OCI-LY7 (cell line): ENCODE measurements around the gene ATPAF2. TPM values are rescaled to one million over a fixed set of nuclear protein-coding genes. Genes with fewer than 3 reads are reported as not detected.

ENCODE experiments used
- BruUV-seq: library from RNA; stranded (reverse); fragments of 400-500 nt; replicated peaks from 2 replicates; lab custom pipeline; 2021; lab: Mats Ljungman, UMichigan
- CTCF ChIA-PET: fragments of 300-600 bp; sonication (Branson Sonifier 250); formaldehyde crosslinking; loops from one replicate; lab custom pipeline; 2022; ENCODE audit warnings: antibody characterized with exemption; ENCODE audit not compliant: unreplicated experiment; lab: Charles Lee
- POLR2A ChIA-PET: fragments of 300-600 bp; sonication (Branson Sonifier 250); formaldehyde crosslinking; loops from one replicate; lab custom pipeline; 2022; ENCODE audit warnings: antibody characterized with exemption; lab: Charles Lee
- DNase-seq: peaks from one replicate; pipeline ENCODE4 v3.0.0-alpha.2; 2015; ENCODE audit warnings: low spot score
- H2AFZ ChIP-seq: fragments of 200-600 bp; sonication (generic), shearing (Covaris generic); 2 replicates; pipeline ENCODE4 v1.6.1; 2014; ENCODE audit warnings: mild to moderate bottlenecking, antibody characterized with exemption, low read length, moderate library complexity
- H3K27ac ChIP-seq: fragments of 200-600 bp; sonication (generic); 2 replicates; pipeline ENCODE4 v1.5.1; 2014; ENCODE audit warnings: mixed run types, low read depth, mild to moderate bottlenecking, moderate library complexity, low read length, inconsistent platforms; ENCODE audit not compliant: poor library complexity, severe bottlenecking
- H3K36me3 ChIP-seq: fragments of 200-600 bp; sonication (generic); 2 replicates; pipeline ENCODE4 v1.6.1; 2014; ENCODE audit warnings: mild to moderate bottlenecking, antibody characterized with exemption, low read length, moderate library complexity, mixed read lengths; ENCODE audit not compliant: insufficient read depth
- H3K4me1 ChIP-seq: fragments of 200-600 bp; sonication (generic); 2 replicates; pipeline ENCODE4 v1.5.1; 2014; ENCODE audit warnings: mild to moderate bottlenecking, low read length; ENCODE audit not compliant: insufficient read depth, poor library complexity, severe bottlenecking
- H3K4me2 ChIP-seq: fragments of 200-600 bp; sonication (generic); 2 replicates; pipeline ENCODE4 v1.6.1; 2014; ENCODE audit warnings: mild to moderate bottlenecking, low read length
- H3K4me3 ChIP-seq: fragments of 200-600 bp; sonication (generic); 2 replicates; pipeline ENCODE4 v1.5.1; 2014; ENCODE audit warnings: mild to moderate bottlenecking, low read depth, low read length; ENCODE audit not compliant: poor library complexity, severe bottlenecking
- H3K79me2 ChIP-seq: fragments of 200-600 bp; sonication (generic); 2 replicates; pipeline ENCODE4 v1.6.1; 2016; ENCODE audit warnings: low read depth, mild to moderate bottlenecking, low read length, moderate library complexity, mixed read lengths; ENCODE audit not compliant: insufficient read depth
- H3K9me2 ChIP-seq: fragments of 200-600 bp; sonication (generic); 2 replicates; pipeline ENCODE4 v1.6.1; 2016; ENCODE audit warnings: mild to moderate bottlenecking, low read length, mixed read lengths; ENCODE audit not compliant: insufficient read depth
- H3K9me3 ChIP-seq: fragments of 200-600 bp; sonication (generic); 2 replicates; pipeline ENCODE4 v1.6.1; 2014; ENCODE audit warnings: mild to moderate bottlenecking, mixed run types, low read length, mixed read lengths
- H4K20me1 ChIP-seq: fragments of 200-600 bp; sonication (generic); 2 replicates; pipeline ENCODE4 v1.6.1; 2014; ENCODE audit warnings: mild to moderate bottlenecking, antibody characterized with exemption, low read length, moderate library complexity, mixed read lengths; ENCODE audit not compliant: insufficient read depth
- CTCF ChIP-seq: fragments of 200-600 bp; sonication (generic); conservative IDR thresholded peaks from 2 replicates; pipeline ENCODE4 v1.5.1; 2014; ENCODE audit warnings: mild to moderate bottlenecking, antibody characterized with exemption, low read length, moderate library complexity, mixed read lengths
- EZH2phosphoT487 ChIP-seq: fragments of 200-600 bp; sonication (generic); IDR thresholded peaks from 2 replicates; pipeline ENCODE4 v1.6.1; 2018; ENCODE audit warnings: low read depth, borderline replicate concordance, mild to moderate bottlenecking, mixed run types, antibody characterized with exemption, low read length, moderate library complexity, mixed read lengths
- intact Hi-C: fragments of 100-400 bp; cut with micrococcal nuclease; formaldehyde crosslinking; loops from one replicate; pipeline ENCODE4 v1.10.0; 2022; ENCODE audit not compliant: unreplicated experiment
- total RNA-seq, 2 experiments: library from RNA; depleted of rRNA in 1 of 2; stranded (reverse); fragments of >200 nt in 1 of 2; shearing (Covaris generic) in 1 of 2; gene quantifications; 2 replicates each; pipeline ENCODE4 v1.2.3, GENCODE V29; 2014 to 2022

Gene ATPAF2
- total RNA-seq, 2 experiments from 2014 or later = 42.9 to 56.2 TPM

- Histone ChIP-seq H3K27ac (no peak overlapping the region), H3K9me3 (no peaks in the 10 kb centered on the region), H3K4me1 (no peaks in the 10 kb centered on the region), H3K9me2 (no peaks in the 10 kb centered on the region), H3K4me3 (no peak overlapping the region), H3K79me2 (no peaks in the 10 kb centered on the region), H4K20me1 (no peaks in the 10 kb centered on the region), H3K36me3 (no peaks in the 10 kb centered on the region), H3K4me2 (no peak overlapping the region), H2AFZ (no peak overlapping the region)
- DNase-seq = no peak
- no TSS peak for BruUV-seq
- TF ChIP-seq CTCF (no peak), EZH2phosphoT487 (no peak)
- intact Hi-C loops = no loop called here
- ChIA-PET POLR2A (interaction anchor here (1.8 kb wide), 1 partner anchor 11 kb away, joined by 5 read pairs; the partner anchor contains the start of genes DRC3 and TOM1L2), CTCF (no interaction called here)
Measured at GRCh38 chr17:17983776-17984175, 55.2 kb downstream of the ATPAF2 start.

GRCh38 chr17:17983376-17983775, 55.6 kb downstream of the ATPAF2 start:
- POLR2A ChIA-PET = no interaction called here
- no TSS peak for BruUV-seq
- intact Hi-C loops = no loop called here
- CTCF ChIA-PET = no interaction called here
- TF ChIP-seq EZH2phosphoT487 (no peak), CTCF (no peak)
- Histone ChIP-seq H3K4me2 (no peak overlapping the region), H3K4me3 (no peak overlapping the region), H3K9me3 (no peaks in the 10 kb centered on the region), H3K4me1 (no peaks in the 10 kb centered on the region), H3K27ac (no peak overlapping the region), H3K9me2 (no peaks in the 10 kb centered on the region), H4K20me1 (no peaks in the 10 kb centered on the region), H3K36me3 (no peaks in the 10 kb centered on the region), H2AFZ (no peak overlapping the region), H3K79me2 (no peaks in the 10 kb centered on the region)
- no peak for DNase-seq

- POLR2A ChIA-PET = no interaction called here
Measured at GRCh38 chr17:17982801-17983200, 56.2 kb downstream of the ATPAF2 start.

More at GRCh38 chr17:17982801-17983200, 56.2 kb downstream of the ATPAF2 start:
- intact Hi-C loops = no loop called here
- no TSS peak for BruUV-seq
- H3K4me1 ChIP-seq = no peaks in the 10 kb centered on the region
- TF ChIP-seq EZH2phosphoT487 (no peak), CTCF (no peak)
- H4K20me1 ChIP-seq = no peaks in the 10 kb centered on the region
- H2AFZ ChIP-seq = no peak overlapping the region
- H3K79me2 ChIP-seq = no peaks in the 10 kb centered on the region
- no peak overlapping the region for H3K4me2 ChIP-seq
- H3K4me3 ChIP-seq = no peak overlapping the region
- CTCF ChIA-PET = interaction anchor here (0.5 kb wide), 1 partner anchor 416 kb away, joined by 3 read pairs; no protein-coding TSS in a partner anchor
- H3K9me2 ChIP-seq = no peaks in the 10 kb centered on the region
- no peak overlapping the region for H3K27ac ChIP-seq
- no peaks in the 10 kb centered on the region for H3K9me3 ChIP-seq
- no peak for DNase-seq
- H3K36me3 ChIP-seq = no peaks in the 10 kb centered on the region
